Endodermal cell (in vitro differentiated cells): ENCODE results near the gene MMP2. TPM values are rescaled to one million over a fixed set of nuclear protein-coding genes. Genes with fewer than 3 reads are reported as not detected.
A peak's percentile ranks its signal among the peaks of the same experiment; 100 is the strongest.

Source experiments
- DNase-seq: peaks from one replicate; pipeline ENCODE4 v3.0.0-alpha.2; 2017
- H3K27ac ChIP-seq: 2 replicates; pipeline ENCODE4 v1.5.1; 2013; ENCODE audit warnings: mild to moderate bottlenecking, low read depth, low read length, moderate library complexity
- H3K27me3 ChIP-seq: 2 replicates; pipeline ENCODE4 v1.6.1; 2013; ENCODE audit warnings: mild to moderate bottlenecking, low read length, moderate library complexity; ENCODE audit not compliant: insufficient read depth, control insufficient read depth, poor library complexity, severe bottlenecking
- H3K36me3 ChIP-seq: 2 replicates; pipeline ENCODE4 v1.7.0; 2013; ENCODE audit warnings: mild to moderate bottlenecking, low read length, moderate library complexity; ENCODE audit not compliant: control insufficient read depth, insufficient read depth
- H3K4me1 ChIP-seq: one replicate; pipeline ENCODE4 v1.7.0; 2013; ENCODE audit warnings: low read length; ENCODE audit not compliant: control insufficient read depth, insufficient read depth
- H3K4me3 ChIP-seq: 2 replicates; pipeline ENCODE4 v1.5.1; 2013; ENCODE audit warnings: mild to moderate bottlenecking, low read length, moderate library complexity
- H3K9ac ChIP-seq: 2 replicates; pipeline ENCODE4 v1.6.1; 2013; ENCODE audit warnings: mild to moderate bottlenecking, low read length, moderate library complexity; ENCODE audit not compliant: poor library complexity, severe bottlenecking; ENCODE audit errors: extremely low read depth
- H3K9me3 ChIP-seq: 2 replicates; pipeline ENCODE4 v1.6.1; 2013; ENCODE audit warnings: mild to moderate bottlenecking, low read length, moderate library complexity; ENCODE audit not compliant: control insufficient read depth
- H3K27ac Mint-ChIP-seq: 2 replicates; pipeline ENCODE4 v1.8.0; 2020; ENCODE audit warnings: mixed read lengths
- H3K27me3 Mint-ChIP-seq: 2 replicates; pipeline ENCODE4 v1.8.0; 2021; ENCODE audit warnings: mild to moderate bottlenecking, mixed read lengths; ENCODE audit not compliant: insufficient read depth
- H3K36me3 Mint-ChIP-seq: 2 replicates; pipeline ENCODE4 v1.8.0; 2020; ENCODE audit warnings: low read depth, mixed read lengths
- H3K4me1 Mint-ChIP-seq: 2 replicates; pipeline ENCODE4 v1.8.0; 2020; ENCODE audit warnings: mixed read lengths
- H3K4me3 Mint-ChIP-seq: 2 replicates; pipeline ENCODE4 v1.8.0; 2020; ENCODE audit warnings: mild to moderate bottlenecking, moderate library complexity, mixed read lengths
- H3K9me3 Mint-ChIP-seq: 2 replicates; pipeline ENCODE4 v1.8.0; 2020; ENCODE audit warnings: mild to moderate bottlenecking, mixed read lengths
- WGBS, 2 experiments: methylation state at CpG; one replicate each; pipeline versions ENCODE4 v1.1.5 to v1.1.7; 2013; ENCODE audit warnings: missing lambda C conversion rate in 2 of 2, mixed read lengths in 1 of 2; ENCODE audit not compliant: insufficient coverage in 1 of 2, insufficient read length in 1 of 2; 5-methylcytosine and 5-hydroxymethylcytosine counted together
- total RNA-seq, 2 donors: library from RNA; stranded (reverse); fragmentation: NEBNext Ultra II Directional in 1 of 2; extraction: Animal tissue kit (Norgen Biotek cat#: 25700) in 1 of 2; gene quantifications; 2 replicates in 1 of 2; 3 replicates in 1 of 2; pipeline ENCODE4 v1.2.1, GENCODE V29; 2021
- TF ChIP-seq, protein P1 (sequence below): fragments of 200-600 bp; sonication (generic); conservative IDR thresholded peaks from 2 replicates; pipeline ENCODE4 v1.5.0; 2021; ENCODE audit warnings: antibody characterized with exemption, mild to moderate bottlenecking

The MMP2 gene
- total RNA-seq, 2 donors from 2014 or later: 65.0 to 80.4 TPM

DNA sequence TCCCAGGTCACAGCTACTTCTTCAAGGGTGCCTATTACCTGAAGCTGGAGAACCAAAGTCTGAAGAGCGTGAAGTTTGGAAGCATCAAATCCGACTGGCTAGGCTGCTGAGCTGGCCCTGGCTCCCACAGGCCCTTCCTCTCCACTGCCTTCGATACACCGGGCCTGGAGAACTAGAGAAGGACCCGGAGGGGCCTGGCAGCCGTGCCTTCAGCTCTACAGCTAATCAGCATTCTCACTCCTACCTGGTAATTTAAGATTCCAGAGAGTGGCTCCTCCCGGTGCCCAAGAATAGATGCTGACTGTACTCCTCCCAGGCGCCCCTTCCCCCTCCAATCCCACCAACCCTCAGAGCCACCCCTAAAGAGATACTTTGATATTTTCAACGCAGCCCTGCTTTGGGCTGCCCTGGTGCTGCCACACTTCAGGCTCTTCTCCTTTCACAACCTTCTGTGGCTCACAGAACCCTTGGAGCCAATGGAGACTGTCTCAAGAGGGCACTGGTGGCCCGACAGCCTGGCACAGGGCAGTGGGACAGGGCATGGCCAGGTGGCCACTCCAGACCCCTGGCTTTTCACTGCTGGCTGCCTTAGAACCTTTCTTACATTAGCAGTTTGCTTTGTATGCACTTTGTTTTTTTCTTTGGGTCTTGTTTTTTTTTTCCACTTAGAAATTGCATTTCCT is 26.5 kb downstream of the MMP2 start:
- Histone ChIP-seq H3K9ac (no peak overlapping the region), H3K27ac (no peak overlapping the region), H3K4me1 (peaks cover 5% of the 10 kb centered on the region), H3K9me3 (no peaks in the 10 kb centered on the region), H3K4me3 (no peak overlapping the region), H3K27me3 (no peaks in the 10 kb centered on the region), H3K36me3 (peaks cover 4% of the 10 kb centered on the region)
- Mint-ChIP-seq H3K27me3 (peaks cover 6% of the 10 kb centered on the region), H3K36me3 (peaks cover 13% of the 10 kb centered on the region), H3K27ac (no peak overlapping the region), H3K4me3 (no peak overlapping the region), H3K9me3 (no peaks in the 10 kb centered on the region), H3K4me1 (peaks cover 15% of the 10 kb centered on the region)
- TF ChIP-seq, protein P1, sequence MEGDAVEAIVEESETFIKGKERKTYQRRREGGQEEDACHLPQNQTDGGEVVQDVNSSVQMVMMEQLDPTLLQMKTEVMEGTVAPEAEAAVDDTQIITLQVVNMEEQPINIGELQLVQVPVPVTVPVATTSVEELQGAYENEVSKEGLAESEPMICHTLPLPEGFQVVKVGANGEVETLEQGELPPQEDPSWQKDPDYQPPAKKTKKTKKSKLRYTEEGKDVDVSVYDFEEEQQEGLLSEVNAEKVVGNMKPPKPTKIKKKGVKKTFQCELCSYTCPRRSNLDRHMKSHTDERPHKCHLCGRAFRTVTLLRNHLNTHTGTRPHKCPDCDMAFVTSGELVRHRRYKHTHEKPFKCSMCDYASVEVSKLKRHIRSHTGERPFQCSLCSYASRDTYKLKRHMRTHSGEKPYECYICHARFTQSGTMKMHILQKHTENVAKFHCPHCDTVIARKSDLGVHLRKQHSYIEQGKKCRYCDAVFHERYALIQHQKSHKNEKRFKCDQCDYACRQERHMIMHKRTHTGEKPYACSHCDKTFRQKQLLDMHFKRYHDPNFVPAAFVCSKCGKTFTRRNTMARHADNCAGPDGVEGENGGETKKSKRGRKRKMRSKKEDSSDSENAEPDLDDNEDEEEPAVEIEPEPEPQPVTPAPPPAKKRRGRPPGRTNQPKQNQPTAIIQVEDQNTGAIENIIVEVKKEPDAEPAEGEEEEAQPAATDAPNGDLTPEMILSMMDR: no peak
- WGBS, 2 experiments: 83 to 94% methylated on average over 6 to 10 of the region's 10 CpGs
- peak; percentile 31 for DNase-seq

DNA sequence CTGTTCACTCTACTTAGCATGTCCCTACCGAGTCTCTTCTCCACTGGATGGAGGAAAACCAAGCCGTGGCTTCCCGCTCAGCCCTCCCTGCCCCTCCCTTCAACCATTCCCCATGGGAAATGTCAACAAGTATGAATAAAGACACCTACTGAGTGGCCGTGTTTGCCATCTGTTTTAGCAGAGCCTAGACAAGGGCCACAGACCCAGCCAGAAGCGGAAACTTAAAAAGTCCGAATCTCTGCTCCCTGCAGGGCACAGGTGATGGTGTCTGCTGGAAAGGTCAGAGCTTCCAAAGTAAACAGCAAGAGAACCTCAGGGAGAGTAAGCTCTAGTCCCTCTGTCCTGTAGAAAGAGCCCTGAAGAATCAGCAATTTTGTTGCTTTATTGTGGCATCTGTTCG is 27.1 kb downstream of the MMP2 start:
- TF ChIP-seq, protein P1: no peak

DNA sequence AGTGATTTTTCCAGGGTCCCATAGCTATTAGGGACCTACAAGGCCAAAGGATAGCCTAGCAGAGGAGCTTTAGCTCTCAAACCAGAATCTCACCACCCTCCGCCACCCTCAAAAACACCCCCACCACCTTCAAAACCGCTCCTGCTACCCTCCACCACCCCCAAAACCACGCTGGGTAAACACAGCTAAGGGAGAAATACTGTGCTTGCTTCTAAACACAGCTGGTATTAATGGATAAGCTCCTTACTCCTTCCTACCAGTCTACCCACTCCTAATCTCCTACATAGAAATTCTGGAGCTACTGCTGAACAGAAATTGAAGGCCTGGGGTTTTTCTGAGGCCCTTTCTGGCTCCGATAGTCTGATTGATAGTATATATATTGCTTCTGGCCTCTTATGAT is 27.7 kb downstream of the MMP2 start:
- H3K27me3 Mint-ChIP-seq: peaks cover 6% of the 10 kb centered on the region
- WGBS, 2 experiments: 71 to 80% methylated on average over 2 to 4 of the region's 4 CpGs
- peaks cover 2% of the 10 kb centered on the region for H3K9me3 ChIP-seq
- no peak overlapping the region for H3K27ac Mint-ChIP-seq
- no peaks in the 10 kb centered on the region for H3K27me3 ChIP-seq
- H3K9ac ChIP-seq: no peak overlapping the region
- H3K4me3 ChIP-seq: no peak overlapping the region
- H3K36me3 Mint-ChIP-seq: peaks cover 10% of the 10 kb centered on the region
- no peak overlapping the region for H3K27ac ChIP-seq
- no peak overlapping the region for H3K4me3 Mint-ChIP-seq
- H3K36me3 ChIP-seq: peaks cover 4% of the 10 kb centered on the region
- TF ChIP-seq, protein P1: no peak
- DNase-seq: no peak
- peaks cover 15% of the 10 kb centered on the region for H3K4me1 Mint-ChIP-seq
- peaks cover 5% of the 10 kb centered on the region for H3K4me1 ChIP-seq
- H3K9me3 Mint-ChIP-seq: peaks cover under 1% of the 10 kb centered on the region

More for the DNA sequence above, 27.1 kb downstream of the MMP2 start:
- WGBS, 2 experiments: 82 to 85% methylated on average over 3 to 7 of the region's 7 CpGs
- H3K27ac Mint-ChIP-seq: no peak overlapping the region
- H3K9me3 Mint-ChIP-seq: no peaks in the 10 kb centered on the region
- H3K4me3 ChIP-seq: no peak overlapping the region
- H3K36me3 ChIP-seq: peaks cover 4% of the 10 kb centered on the region
- H3K9me3 ChIP-seq: no peaks in the 10 kb centered on the region
- H3K9ac ChIP-seq: no peak overlapping the region
- H3K36me3 Mint-ChIP-seq: peaks cover 13% of the 10 kb centered on the region
- peaks cover 5% of the 10 kb centered on the region for H3K4me1 ChIP-seq
- H3K27ac ChIP-seq: no peak overlapping the region
- H3K27me3 Mint-ChIP-seq: peaks cover 6% of the 10 kb centered on the region
- peak; percentile 34 for DNase-seq
- H3K4me1 Mint-ChIP-seq: peaks cover 15% of the 10 kb centered on the region
- H3K4me3 Mint-ChIP-seq: no peak overlapping the region
- no peaks in the 10 kb centered on the region for H3K27me3 ChIP-seq
